Transverse colon (tissue), 4 donors: ENCODE results near the gene MBOAT1. TPM values are rescaled to one million over a fixed set of nuclear protein-coding genes. Genes with fewer than 3 reads are reported as not detected.
"Not testable (repeated sequence)": the region's sequence is repeated elsewhere in the genome, so short reads cannot be mapped to it uniquely, and the experiment has no call there.

ENCODE experiments used
- DNase-seq: peaks from one replicate; pipeline ENCODE4 v3.0.0-alpha.2; 2019
- H3K27ac ChIP-seq, 4 donors: fragments of 200-600 bp; sonication (generic); 2 replicates each; pipeline ENCODE4 v1.5.1; 2016 to 2018; ENCODE audit warnings: inconsistent platforms in 4 of 4
- H3K27me3 ChIP-seq: fragments of 200-600 bp; sonication (generic); 2 replicates; pipeline ENCODE4 v1.5.1; 2017; ENCODE audit warnings: inconsistent platforms
- H3K36me3 ChIP-seq, 4 donors: fragments of 200-600 bp; sonication (generic); 2 replicates each; pipeline ENCODE4 v1.5.1; 2017 to 2019; ENCODE audit warnings: inconsistent platforms in 4 of 4
- H3K4me1 ChIP-seq, 4 donors: fragments of 200-600 bp; sonication (generic); 2 replicates each; pipeline ENCODE4 v1.5.1; 2017 to 2020; ENCODE audit warnings: inconsistent platforms in 4 of 4
- H3K4me3 ChIP-seq, 4 donors: fragments of 200-600 bp; sonication (generic); 1 replicate in 1 of 4; 2 replicates in 3 of 4; pipeline versions ENCODE4 v1.5.1 to v1.6.1; 2017 to 2019; ENCODE audit warnings: inconsistent platforms in 4 of 4
- H3K9me3 ChIP-seq, 2 donors: fragments of 200-600 bp; sonication (generic); 2 replicates each; pipeline ENCODE4 v1.5.1; 2017 to 2019; ENCODE audit warnings: inconsistent platforms in 2 of 2
- CTCF ChIP-seq, 5 experiments: fragments of 200-600 bp in 3 of 5; fragments of 450-650 bp in 2 of 5; sonication (generic) in 3 of 5; IDR thresholded peaks; 1 replicate in 2 of 5; 2 replicates in 3 of 5; pipeline ENCODE4 v1.5.1; 2016 to 2017; ENCODE audit warnings: antibody characterized with exemption in 5 of 5, inconsistent platforms in 3 of 5, mild to moderate bottlenecking in 2 of 5, moderate library complexity in 1 of 5
- EP300 ChIP-seq: sonication (generic); formaldehyde crosslinking; IDR thresholded peaks from one replicate; pipeline ENCODE4 v1.6.1; 2017; ENCODE audit warnings: antibody characterized with exemption, low read depth
- POLR2A ChIP-seq: fragments of 450-650 bp; IDR thresholded peaks from one replicate; pipeline ENCODE4 v1.6.1; 2016; ENCODE audit warnings: antibody characterized with exemption, mild to moderate bottlenecking, moderate library complexity
- POLR2AphosphoS5 ChIP-seq, 3 donors: sonication (generic); formaldehyde crosslinking; IDR thresholded peaks; one replicate each; pipeline ENCODE4 v1.6.1; 2016; ENCODE audit warnings: antibody characterized with exemption in 3 of 3
- WGBS, 2 donors: methylation state at CpG; one replicate each; pipeline ENCODE4 v1.1.5; 2018; ENCODE audit warnings: low coverage in 1 of 2; 5-methylcytosine and 5-hydroxymethylcytosine counted together
- in situ Hi-C, 4 donors: fragments of 200-750 bp; cut with MboI; loops; one replicate each; pipeline versions ENCODE4 v1.15.0 to v1.15.1; 2017; ENCODE audit warnings: low sequenced_read_pairs in 3 of 4, low pct_ligation_motif_present in 1 of 4, low pct_unique_long_range_greater_than_20kb in 1 of 4
- intact Hi-C: fragments of 100-400 bp; cut with DNase I; formaldehyde crosslinking; loops from one replicate; pipeline ENCODE4 v1.15.1; 2023; ENCODE audit warnings: low total_unique reads
- total RNA-seq, 4 donors: library from RNA; depleted of rRNA; stranded (reverse); fragments of >200 nt; gene quantifications; one replicate each; pipeline ENCODE4 v1.1.0, GENCODE V29; 2016

MBOAT1 gene
- total RNA-seq, 4 donors from 2014 or later: 10.3 to 85.3 (median 66.5) TPM

GRCh38 chr6:20246125-20246524 is 33.9 kb upstream of the MBOAT1 start:
- Histone ChIP-seq H3K4me1 (peaks cover 0 to 20% (median 15%) of the 10 kb centered on the region in 4 donors), H3K27ac (peak overlapping the region; percentile 25 to 58 (median 43)), H3K27me3 (no peaks in the 10 kb centered on the region), H3K36me3 (no peaks in the 10 kb centered on the region), H3K9me3 (no peaks in the 10 kb centered on the region), H3K4me3 (no peak overlapping the region)
- intact Hi-C loops: no loop called here
- no peak for DNase-seq
- 28 to 43% methylated on average over 2 of the region's 2 CpGs for whole genome bisulfite sequencing, 2 donors
- in situ Hi-C loops: no loop called here
- TF ChIP-seq POLR2AphosphoS5 (IDR thresholded peaks at IDR 0.05): no peak
- TF ChIP-seq CTCF (IDR thresholded peaks at IDR 0.05): no peak
- TF ChIP-seq EP300: no peak
- TF ChIP-seq POLR2A: no peak

GRCh38 chr6:20244807-20245681 is 32.8 kb upstream of the MBOAT1 start:
- not testable (repeated sequence) for DNase-seq, H3K27ac ChIP-seq

GRCh38 chr6:20243288-20243687 is 31.0 kb upstream of the MBOAT1 start:
- no peak for DNase-seq
- no peak overlapping the region for H3K27ac ChIP-seq
- H3K4me1 ChIP-seq: peaks cover 0 to 28% (median 14%) of the 10 kb centered on the region in 4 donors
- intact Hi-C loops: no loop called here
- no peaks in the 10 kb centered on the region for H3K27me3 ChIP-seq
- TF ChIP-seq CTCF (IDR thresholded peaks at IDR 0.05) (no peak), POLR2A (no peak)
- H3K9me3 ChIP-seq: no peaks in the 10 kb centered on the region
- H3K4me3 ChIP-seq: no peak overlapping the region
- 97 to 100% methylated on average over 1 of the region's 1 CpG for WGBS, 2 donors
- in situ Hi-C loops: no loop called here
- no peaks in the 10 kb centered on the region for H3K36me3 ChIP-seq

More at GRCh38 chr6:20244807-20245681, 32.8 kb upstream of the MBOAT1 start:
- in situ Hi-C loops, H3K27me3 ChIP-seq, H3K4me3 ChIP-seq, intact Hi-C loops, H3K36me3 ChIP-seq, H3K9me3 ChIP-seq: not testable (repeated sequence)
- H3K4me1 ChIP-seq: peaks cover 0 to 20% (median 14%) of the 10 kb centered on the region in 4 donors
- WGBS, 2 donors: 96% methylated on average over 29 of the region's 29 CpGs; no CpG with 5 or more reads in 1 of the 2 donors

GRCh38 chr6:20242397-20242796 is 30.1 kb upstream of the MBOAT1 start:
- Histone ChIP-seq H3K27ac (no peak overlapping the region), H3K27me3 (no peaks in the 10 kb centered on the region), H3K4me3 (no peak overlapping the region), H3K4me1 (peaks cover 0 to 36% (median 14%) of the 10 kb centered on the region in 4 donors), H3K36me3 (no peaks in the 10 kb centered on the region), H3K9me3 (no peaks in the 10 kb centered on the region)
- 100% methylated on average over 1 of the region's 1 CpG for WGBS, 2 donors
- in situ Hi-C loops (no loop called here), intact Hi-C loops (no loop called here)
- no peak for TF ChIP-seq POLR2AphosphoS5 (IDR thresholded peaks at IDR 0.05)
- TF ChIP-seq CTCF (IDR thresholded peaks at IDR 0.05): no peak
- no peak for TF ChIP-seq POLR2A
- TF ChIP-seq EP300: no peak
- DNase-seq: no peak
